HuH-7.5 (cell line): ENCODE results near the gene EIF3J.
"Not testable (repeated sequence)": the region's sequence is repeated elsewhere in the genome, so short reads cannot be mapped to it uniquely, and the experiment has no call there.

Experiments used
- DNase-seq: peaks from one replicate; pipeline ENCODE4 v3.0.0; 2011; ENCODE audit warnings: low spot score

EIF3J gene, protein sequence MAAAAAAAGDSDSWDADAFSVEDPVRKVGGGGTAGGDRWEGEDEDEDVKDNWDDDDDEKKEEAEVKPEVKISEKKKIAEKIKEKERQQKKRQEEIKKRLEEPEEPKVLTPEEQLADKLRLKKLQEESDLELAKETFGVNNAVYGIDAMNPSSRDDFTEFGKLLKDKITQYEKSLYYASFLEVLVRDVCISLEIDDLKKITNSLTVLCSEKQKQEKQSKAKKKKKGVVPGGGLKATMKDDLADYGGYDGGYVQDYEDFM

DNA sequence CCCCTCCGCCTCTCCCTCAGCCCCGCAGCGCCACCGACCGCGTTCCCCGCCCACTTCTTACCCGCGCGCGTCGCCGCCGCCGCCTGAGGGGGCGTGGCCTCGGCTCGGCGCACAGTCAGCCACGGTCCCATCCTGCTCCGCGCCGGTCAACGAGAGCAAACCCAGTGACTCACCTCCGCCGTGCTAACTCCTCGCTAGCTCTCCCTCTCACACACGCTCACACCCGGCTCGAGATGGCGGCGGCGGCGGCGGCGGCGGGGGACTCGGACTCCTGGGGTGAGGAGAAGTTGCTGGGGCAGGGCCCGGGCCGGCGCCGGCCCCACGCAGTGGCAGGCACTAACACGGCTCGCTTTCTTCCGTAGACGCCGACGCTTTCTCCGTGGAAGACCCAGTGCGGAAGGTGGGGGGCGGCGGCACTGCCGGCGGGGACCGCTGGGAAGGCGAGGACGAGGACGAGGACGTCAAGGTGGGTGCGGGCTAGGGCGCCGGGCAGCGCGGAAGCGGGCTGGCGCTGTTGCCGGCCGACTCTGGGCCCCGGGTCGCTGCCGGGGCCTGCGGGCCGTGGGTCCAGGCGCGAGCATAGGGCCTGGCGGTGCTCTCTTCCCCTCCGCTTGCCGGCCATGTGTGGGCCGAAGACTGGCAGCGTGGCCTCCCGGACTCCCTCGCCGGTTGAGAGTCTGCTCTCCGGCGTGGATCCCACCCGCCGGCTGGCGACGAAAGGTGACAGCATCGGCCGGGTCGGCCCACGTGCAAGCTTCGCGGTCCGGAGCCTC, at the start of gene EIF3J:
Gene EIF3J (plus strand): TSS at position 186 of the 773 bp plus-strand sequence. CDS start 48 bp downstream, at position 234.
- peak; percentile 76 for DNase-seq

GRCh38 chr15:44489464-44489863, 47.5 kb upstream of the EIF3J start:
- no peak for DNase-seq

- DNase-seq: no peak
Measured at GRCh38 chr15:44490622-44491021, 46.3 kb upstream of the EIF3J start.

GRCh38 chr15:44492040-44492439, 44.9 kb upstream of the EIF3J start:
- no peak for DNase-seq

DNA sequence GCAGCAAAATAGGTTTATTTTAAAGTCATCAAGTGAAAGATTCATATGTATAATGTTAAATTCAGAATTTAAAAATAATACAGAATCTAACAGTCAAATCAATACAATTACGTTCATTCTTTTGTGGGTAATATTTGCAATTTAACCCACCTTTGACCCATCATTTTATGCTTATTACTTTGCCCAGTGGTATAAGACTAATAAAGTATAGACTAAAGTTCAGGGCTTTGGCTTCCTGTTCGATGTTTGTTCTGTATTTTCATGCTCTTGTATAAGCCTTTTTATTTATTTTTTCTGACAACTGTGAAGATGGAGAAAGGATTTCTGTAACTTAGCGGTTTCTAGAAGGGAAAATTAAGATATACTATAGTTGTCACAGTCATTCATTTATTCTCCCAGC, 44.3 kb upstream of the EIF3J start:
- DNase-seq: no peak

GRCh38 chr15:44495562-44495961, 41.4 kb upstream of the EIF3J start:
- DNase-seq: no peak

- no peak for DNase-seq
Measured at GRCh38 chr15:44500555-44500954, 36.4 kb upstream of the EIF3J start.

DNA sequence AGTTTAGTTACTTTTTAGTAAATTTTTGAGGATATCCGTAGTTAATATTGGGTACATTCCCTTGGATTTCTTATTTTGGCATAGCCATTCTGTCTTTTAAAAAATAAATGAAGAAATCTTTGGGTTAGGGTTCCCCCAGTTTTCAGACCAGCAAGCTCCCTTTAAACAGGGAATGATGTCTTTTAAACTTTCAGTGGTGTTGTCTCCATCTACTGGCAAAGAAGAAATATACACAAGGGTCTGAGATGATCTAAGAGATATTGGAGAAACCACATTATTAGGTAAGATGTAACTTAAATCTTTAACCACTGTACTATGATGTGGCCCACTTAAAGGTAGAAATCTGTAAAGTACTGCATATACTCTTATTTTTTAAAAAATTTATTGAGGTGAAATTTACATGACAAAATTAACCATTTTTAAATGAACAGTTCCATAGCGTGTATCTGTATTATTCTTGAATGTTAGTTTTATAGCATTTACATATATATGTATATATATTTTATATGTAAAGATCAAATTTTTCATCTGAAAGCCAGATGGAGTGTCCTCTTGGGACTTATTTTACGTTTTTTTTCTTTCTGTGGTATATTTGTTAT, 35.1 kb upstream of the EIF3J start:
- DNase-seq: peak; percentile 5

GRCh38 chr15:44516436-44516835, 20.5 kb upstream of the EIF3J start:
- DNase-seq: no peak

GRCh38 chr15:44519537-44519936, 17.4 kb upstream of the EIF3J start:
- no peak for DNase-seq

- no peak for DNase-seq
Measured at GRCh38 chr15:44525018-44525417, 11.9 kb upstream of the EIF3J start.

DNA sequence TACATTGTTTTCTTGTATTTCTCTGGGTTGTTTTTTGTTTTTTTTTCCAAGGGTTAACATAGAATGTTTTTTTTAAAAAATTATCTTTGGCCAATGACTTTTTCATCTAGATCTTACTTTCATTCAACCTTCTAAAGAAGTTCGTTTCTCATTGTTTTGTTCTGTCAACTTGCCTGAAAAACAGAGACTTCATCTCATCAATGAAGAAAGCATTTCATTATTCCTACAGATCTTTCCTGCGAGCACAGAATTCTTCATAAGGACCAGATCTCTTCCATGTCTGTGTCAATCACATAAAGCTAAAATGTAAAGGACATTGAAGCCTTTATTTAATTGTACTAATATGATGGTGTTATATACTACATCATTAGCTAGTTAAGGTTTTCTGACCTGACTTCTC, 9.7 kb upstream of the EIF3J start:
- no peak for DNase-seq

GRCh38 chr15:44529864-44530604, 6.9 kb upstream of the EIF3J start:
- no peak for DNase-seq

GRCh38 chr15:44530653-44531052, 6.3 kb upstream of the EIF3J start:
- DNase-seq: no peak

GRCh38 chr15:44532275-44532674, 4.7 kb upstream of the EIF3J start:
- not testable (repeated sequence) for DNase-seq

GRCh38 chr15:44532689-44533088, 4.3 kb upstream of the EIF3J start:
- DNase-seq: no peak

GRCh38 chr15:44535092-44535491, 1.9 kb upstream of the EIF3J start:
- DNase-seq: no peak

GRCh38 chr15:44535523-44536301, 1.2 kb upstream of the EIF3J start:
- no peak for DNase-seq

GRCh38 chr15:44536302-44536961, 515 bp upstream of the EIF3J start:
- DNase-seq: peak; percentile 60

GRCh38 chr15:44537735-44538240, 841 bp downstream of the EIF3J start:
- no peak for DNase-seq
